Kidney (tissue), 14 donors: ENCODE data around the gene FAM131C. TPM values are rescaled to one million over a fixed set of nuclear protein-coding genes. Genes with fewer than 3 reads are reported as not detected.

Experiments used
- DNase-seq, 5 donors: peaks; one replicate each; pipeline ENCODE4 v3.0.0-alpha.2; 2013 to 2020
- FAIRE-seq: peaks from 2 replicates; lab custom pipeline; 2012; peaks lifted over from hg19 to GRCh38; lab: Jason Lieb, UNC
- H3K27ac ChIP-seq, 2 donors: one replicate each; pipeline ENCODE4 v1.7.0; 2013; ENCODE audit warnings: low read depth in 2 of 2, low read length in 2 of 2, inconsistent platforms in 1 of 2
- H3K27me3 ChIP-seq: one replicate; pipeline ENCODE4 v1.7.1; 2013; ENCODE audit warnings: low read length, inconsistent platforms; ENCODE audit not compliant: control insufficient read depth, insufficient read depth
- H3K36me3 ChIP-seq, 3 donors: one replicate each; pipeline versions ENCODE4 v1.7.0 to v1.7.1; 2013; ENCODE audit warnings: low read length in 3 of 3, control low read depth in 1 of 3, inconsistent platforms in 1 of 3; ENCODE audit not compliant: insufficient read depth in 3 of 3, control insufficient read depth in 2 of 3
- H3K4me1 ChIP-seq, 3 donors: one replicate each; pipeline versions ENCODE4 v1.7.0 to v1.7.1; 2013; ENCODE audit warnings: low read length in 3 of 3, inconsistent platforms in 1 of 3, low read depth in 1 of 3; ENCODE audit not compliant: control insufficient read depth in 2 of 3, insufficient read depth in 2 of 3
- H3K4me3 ChIP-seq, 3 donors: one replicate each; pipeline versions ENCODE4 v1.7.0 to v1.8.1; 2013; ENCODE audit warnings: low read length in 3 of 3, control low read depth in 1 of 3, inconsistent platforms in 1 of 3
- H3K9ac ChIP-seq, 3 donors: one replicate each; pipeline versions ENCODE4 v1.7.0 to v1.7.1; 2013; ENCODE audit warnings: low read length in 3 of 3, control low read depth in 1 of 3, inconsistent platforms in 1 of 3
- H3K9me3 ChIP-seq, 3 donors: one replicate each; pipeline versions ENCODE4 v1.7.0 to v1.7.1; 2013; ENCODE audit warnings: low read length in 3 of 3, control low read depth in 1 of 3, inconsistent platforms in 1 of 3; ENCODE audit not compliant: control insufficient read depth in 2 of 3, insufficient read depth in 1 of 3
- CTCF ChIP-seq: IDR thresholded peaks from 3 replicates; pipeline ENCODE4 v1.5.1; 2012; ENCODE audit warnings: mild to moderate bottlenecking, moderate library complexity, borderline replicate concordance; ENCODE audit not compliant: insufficient read depth; ENCODE audit errors: extremely low read depth
- intact Hi-C: fragments of 100-400 bp; cut with DNase I; formaldehyde crosslinking; loops from one replicate; pipeline ENCODE4 v1.11.1; 2022
- polyA plus RNA-seq: library from polyadenylated mRNA; stranded (reverse); fragments of 350-450 nt; fragmentation: Illumina TruSeq; extraction: RNeasy Lipid Tissue Mini Kit (QIAGEN cat#74804); gene quantifications from one replicate; pipeline ENCODE4 v1.2.3, GENCODE V29; 2014; ENCODE audit warnings: low read depth, low replicate concordance; ENCODE audit not compliant: insufficient read depth
- total RNA-seq: library from RNA; stranded (reverse); fragmentation: NEBNext Ultra II Directional; extraction: Animal tissue kit (Norgen Biotek cat#: 25700); gene quantifications from one replicate; pipeline ENCODE4 v1.2.1, GENCODE V29; 2021
- donor health status: control.
- donor health status: control.
- donor health status: control.
- donor health status: control.
- donor health status: control.
- donor health status: DM: yes; HTN: yes; CAD: no.
- donor health status: Normal renal cell carcinoma (clear cell type).

Gene FAM131C
- total and polyA plus RNA-seq, 2 donors from 2014 or later: 5.0 to 12.0 TPM

DNA sequence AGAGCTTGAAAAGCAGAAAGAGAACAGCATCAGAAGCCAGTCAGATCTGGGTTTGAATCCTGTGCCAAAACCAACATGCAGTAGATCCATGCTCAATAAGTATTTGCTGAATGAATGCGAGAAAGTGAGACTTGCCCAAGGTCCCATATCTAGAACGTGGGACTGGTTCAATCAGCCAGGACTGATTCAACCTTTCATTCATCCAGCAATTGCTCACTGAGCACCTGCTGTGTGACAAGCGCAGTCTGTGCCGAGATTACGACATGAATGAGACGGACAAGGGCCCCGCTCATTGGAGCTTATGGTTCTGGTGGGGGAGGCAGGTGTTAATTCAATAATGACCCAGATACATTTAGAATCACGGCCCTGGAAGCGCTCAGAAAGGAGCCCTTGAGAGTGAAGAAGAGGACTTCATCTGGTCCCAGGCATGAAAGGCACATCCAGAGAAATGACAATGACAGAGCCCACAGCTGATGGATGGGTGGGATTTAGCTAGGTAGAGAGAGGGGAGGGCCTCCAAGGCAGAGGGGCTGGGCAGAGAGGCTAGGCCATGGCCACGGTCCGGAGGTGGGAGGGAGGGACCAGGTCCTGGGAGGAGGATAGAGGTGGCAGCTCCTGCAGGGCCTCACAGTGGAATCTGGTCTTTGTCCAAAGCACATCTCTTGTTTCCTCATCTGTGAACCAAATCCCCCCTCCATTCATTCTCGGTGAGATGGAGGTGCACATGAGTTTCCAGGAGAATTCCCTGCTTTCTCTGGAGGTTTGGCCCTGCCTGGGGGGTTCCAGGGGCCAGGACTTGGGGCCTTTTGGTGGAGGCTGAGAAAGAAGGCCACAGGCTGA lies 4.2 kb upstream of the FAM131C start:
- H3K9me3 ChIP-seq: no peaks in the 10 kb centered on the region
- FAIRE-seq (no peak), DNase-seq (no peak)
- H3K27ac ChIP-seq: no peak overlapping the region
- H3K4me3 ChIP-seq: no peak overlapping the region
- no peaks in the 10 kb centered on the region for H3K36me3 ChIP-seq
- intact Hi-C loops: loop anchor here (5.0 kb wide), 1 partner anchor 110 kb away; no protein-coding TSS in a partner anchor
- TF ChIP-seq CTCF: no peak
- H3K4me1 ChIP-seq: peaks cover 0 to 15% (median 6%) of the 10 kb centered on the region in 3 donors
- H3K27me3 ChIP-seq: no peaks in the 10 kb centered on the region
- peak overlapping the region in 1 of 3 donors; percentile 12 for H3K9ac ChIP-seq

DNA sequence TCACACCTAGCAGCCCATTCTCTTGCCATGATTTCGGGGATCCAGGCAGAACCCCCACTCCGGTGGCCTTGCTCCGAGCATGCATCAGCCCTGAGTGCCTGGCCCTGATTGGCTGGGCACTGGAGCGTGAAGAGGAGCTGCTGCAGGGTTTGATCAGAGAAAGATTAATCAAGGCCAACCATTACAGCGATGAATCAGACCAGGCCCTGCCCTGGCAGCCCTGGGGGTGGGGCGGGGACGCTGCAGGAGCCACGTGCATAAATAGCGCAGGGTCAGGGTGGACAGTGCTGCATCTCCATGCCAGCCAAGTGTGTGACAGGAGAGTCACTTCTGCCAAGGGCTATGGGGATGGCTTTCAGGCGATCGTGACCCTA lies 3.4 kb upstream of the FAM131C start:
- no peaks in the 10 kb centered on the region for H3K9me3 ChIP-seq
- H3K4me1 ChIP-seq: peaks cover 0 to 15% (median 6%) of the 10 kb centered on the region in 3 donors
- H3K9ac ChIP-seq: peak overlapping the region in 1 of 3 donors; percentile 12
- no peak overlapping the region for H3K4me3 ChIP-seq
- H3K27me3 ChIP-seq: no peaks in the 10 kb centered on the region
- no peak overlapping the region for H3K27ac ChIP-seq
- FAIRE-seq (no peak), DNase-seq (peak in 1 of 5 donors; percentile 53)
- intact Hi-C loops: loop anchor here (5.0 kb wide), 1 partner anchor 110 kb away; no protein-coding TSS in a partner anchor
- no peak for TF ChIP-seq CTCF
- no peaks in the 10 kb centered on the region for H3K36me3 ChIP-seq

- no peak for FAIRE-seq
- Histone ChIP-seq H3K9ac (no peak overlapping the region), H3K4me3 (no peak overlapping the region), H3K9me3 (no peaks in the 10 kb centered on the region), H3K27ac (no peak overlapping the region), H3K36me3 (no peaks in the 10 kb centered on the region), H3K27me3 (no peaks in the 10 kb centered on the region), H3K4me1 (peaks cover 0 to 15% (median 6%) of the 10 kb centered on the region in 3 donors)
- intact Hi-C loops: loop anchor here (5.0 kb wide), 1 partner anchor 111 kb away; no protein-coding TSS in a partner anchor
- DNase-seq: no peak
- no peak for TF ChIP-seq CTCF
Observed at GRCh38 chr1:16076031-16076864, 2.8 kb upstream of the FAM131C start.
